Mononuclear cell (primary cell): ENCODE data around the gene PNLIP. TPM values are rescaled to one million over a fixed set of nuclear protein-coding genes. Genes with fewer than 3 reads are reported as not detected.

Source experiments
- H3K27me3 ChIP-seq: 2 replicates; pipeline ENCODE4 v1.6.0; 2011; ENCODE audit warnings: low read length, control low read depth; ENCODE audit not compliant: insufficient read depth
- H3K4me1 ChIP-seq: 2 replicates; pipeline ENCODE4 v1.5.1; 2011; ENCODE audit warnings: mild to moderate bottlenecking, low read length, control low read depth; ENCODE audit not compliant: insufficient read depth
- H3K4me3 ChIP-seq: 2 replicates; pipeline ENCODE4 v1.5.1; 2011; ENCODE audit warnings: mild to moderate bottlenecking, low read length, moderate library complexity
- H3K9me3 ChIP-seq: 2 replicates; pipeline ENCODE4 v1.5.1; 2011; ENCODE audit warnings: low read depth, mild to moderate bottlenecking, control low read depth, low read length
- total RNA-seq: library from RNA; depleted of rRNA; stranded (reverse); fragments of >200 nt; gene quantifications from one replicate; pipeline ENCODE4 v1.2.3, GENCODE V29; 2012

PNLIP gene
- total RNA-seq, 1 donor = not detected

DNA sequence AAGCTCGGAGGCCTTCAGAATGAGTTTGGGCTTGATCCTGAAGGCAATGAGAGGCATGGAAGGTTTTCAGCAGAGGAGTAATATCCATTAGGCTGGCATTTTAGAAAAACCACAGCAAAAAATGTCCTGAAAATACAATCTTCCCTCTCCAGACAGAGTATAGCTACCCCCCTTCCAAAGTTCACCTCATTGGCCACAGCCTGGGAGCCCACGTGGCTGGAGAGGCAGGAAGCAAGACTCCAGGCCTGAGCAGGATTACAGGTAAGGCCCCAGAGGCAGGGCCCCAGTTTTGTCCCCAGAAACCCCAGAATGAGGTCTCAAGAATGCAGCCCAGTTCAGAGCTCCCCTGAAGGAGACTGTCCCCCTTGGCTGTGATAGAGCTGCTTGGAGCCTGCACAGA is 50.3 kb downstream of the PNLIP start:
- H3K9me3 ChIP-seq = no peaks in the 10 kb centered on the region

DNA sequence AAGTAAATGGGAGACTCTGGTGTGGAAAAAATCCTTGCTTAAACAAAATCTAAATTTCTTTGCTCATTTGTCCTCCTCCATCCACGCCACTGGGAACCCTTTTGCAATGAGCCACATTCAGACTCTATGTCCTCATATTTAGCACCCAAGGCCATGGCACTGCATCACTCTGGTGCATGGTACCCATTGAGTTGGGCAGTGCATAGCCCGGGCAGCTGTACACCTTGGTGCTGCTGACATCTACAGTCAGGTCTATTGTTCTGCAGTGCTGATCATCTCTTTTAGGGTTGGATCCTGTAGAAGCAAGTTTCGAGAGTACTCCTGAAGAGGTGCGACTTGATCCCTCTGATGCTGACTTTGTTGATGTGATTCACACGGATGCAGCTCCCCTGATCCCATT is 51.8 kb downstream of the PNLIP start:
- Histone ChIP-seq H3K9me3 (no peaks in the 10 kb centered on the region), H3K27me3 (no peaks in the 10 kb centered on the region), H3K4me1 (no peaks in the 10 kb centered on the region), H3K4me3 (no peak overlapping the region)

More for the DNA sequence above, 50.3 kb downstream of the PNLIP start:
- Histone ChIP-seq H3K4me1 (no peaks in the 10 kb centered on the region), H3K4me3 (no peak overlapping the region), H3K27me3 (no peaks in the 10 kb centered on the region)

DNA sequence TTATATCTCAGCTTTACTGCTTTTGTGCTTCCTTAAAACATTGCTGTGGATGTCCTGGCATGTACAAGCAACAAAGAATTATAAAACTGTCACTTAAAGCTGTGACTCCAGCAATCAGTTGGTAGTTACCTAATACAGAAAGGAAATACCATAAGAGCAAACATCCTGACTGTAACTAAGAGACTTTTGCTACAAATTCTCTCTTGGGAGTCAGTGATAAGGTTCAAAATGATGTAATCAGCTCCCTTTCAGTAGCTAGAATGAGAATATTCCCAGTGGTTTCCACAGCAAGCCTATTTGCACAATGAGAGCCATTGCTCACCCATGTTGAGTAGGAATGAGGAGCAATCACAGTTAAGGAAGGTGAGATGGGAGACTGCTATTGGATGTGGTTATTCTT is 52.6 kb downstream of the PNLIP start:
- no peaks in the 10 kb centered on the region for H3K4me1 ChIP-seq
- H3K27me3 ChIP-seq = no peaks in the 10 kb centered on the region
- no peaks in the 10 kb centered on the region for H3K9me3 ChIP-seq
- no peak overlapping the region for H3K4me3 ChIP-seq

- Histone ChIP-seq H3K4me1 (no peaks in the 10 kb centered on the region), H3K27me3 (no peaks in the 10 kb centered on the region), H3K4me3 (no peak overlapping the region), H3K9me3 (no peaks in the 10 kb centered on the region)
Measured at GRCh38 chr10:116599991-116600390, 54.3 kb downstream of the PNLIP start.

DNA sequence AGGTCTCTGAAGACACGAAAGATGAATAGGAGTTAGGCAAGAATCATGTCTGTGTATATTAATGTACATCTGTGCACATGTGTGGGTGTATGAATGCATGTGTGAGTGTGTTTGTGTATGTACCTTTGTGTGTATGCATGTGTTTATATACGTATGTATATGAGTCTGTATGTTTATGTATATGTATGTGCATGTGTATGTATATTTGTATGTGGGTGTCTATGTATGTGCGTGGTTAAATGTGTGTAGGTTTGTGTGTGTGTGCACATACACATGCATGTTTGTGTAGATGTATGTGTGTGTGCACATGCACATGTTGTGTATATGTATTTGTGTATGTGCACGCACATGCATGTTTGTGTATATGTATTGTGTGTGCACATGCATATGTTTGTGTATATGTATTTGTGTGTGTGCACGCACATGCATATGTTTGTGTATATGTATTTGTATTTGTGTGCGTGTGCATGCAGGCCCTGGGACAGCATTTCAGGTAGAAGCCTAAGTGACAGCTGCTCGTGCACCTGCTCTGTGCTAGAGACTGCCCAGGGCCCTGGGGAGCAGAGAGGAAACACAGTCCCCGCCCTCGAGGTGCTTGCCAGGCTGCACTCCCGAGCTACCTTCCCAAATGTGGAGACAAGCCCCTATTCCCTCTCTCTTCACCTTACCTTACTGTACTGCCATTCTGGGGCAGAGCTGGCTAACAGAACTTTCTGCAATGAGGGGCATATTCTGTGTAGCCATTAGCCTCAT is 57.1 kb downstream of the PNLIP start:
- Histone ChIP-seq H3K4me1 (no peaks in the 10 kb centered on the region), H3K4me3 (no peak overlapping the region), H3K27me3 (no peaks in the 10 kb centered on the region), H3K9me3 (no peaks in the 10 kb centered on the region)

DNA sequence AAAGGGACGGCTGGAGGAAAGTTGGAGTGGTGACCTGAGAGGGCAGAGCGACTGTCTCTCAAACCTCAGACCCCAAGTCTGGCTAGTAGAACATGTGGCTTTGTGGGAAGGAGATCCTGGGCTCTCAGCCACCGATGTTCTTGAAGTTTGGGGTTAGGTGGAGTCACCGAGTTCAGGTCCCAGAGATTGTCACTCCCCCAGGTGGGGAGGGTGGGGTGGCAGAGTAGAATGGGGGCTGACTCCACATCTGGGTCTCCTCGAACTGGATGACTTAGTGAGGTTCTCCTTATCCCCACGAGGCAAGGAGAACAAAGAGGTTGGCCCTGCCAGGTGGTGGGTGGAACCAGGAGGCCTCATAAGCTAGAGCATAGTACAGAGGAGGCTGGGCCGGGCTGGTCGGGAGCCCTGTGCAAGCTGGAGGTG is 60.3 kb downstream of the PNLIP start:
- Histone ChIP-seq H3K4me1 (no peaks in the 10 kb centered on the region), H3K4me3 (no peak overlapping the region), H3K9me3 (no peaks in the 10 kb centered on the region), H3K27me3 (peaks cover 9% of the 10 kb centered on the region)

GRCh38 chr10:116607336-116607735 is 61.6 kb downstream of the PNLIP start:
- H3K4me3 ChIP-seq = no peak overlapping the region
- H3K27me3 ChIP-seq = peaks cover 9% of the 10 kb centered on the region
- H3K4me1 ChIP-seq = no peaks in the 10 kb centered on the region
- H3K9me3 ChIP-seq = no peaks in the 10 kb centered on the region

GRCh38 chr10:116608686-116609594 is 63.2 kb downstream of the PNLIP start:
- no peaks in the 10 kb centered on the region for H3K9me3 ChIP-seq
- peaks cover 9% of the 10 kb centered on the region for H3K27me3 ChIP-seq
- no peak overlapping the region for H3K4me3 ChIP-seq
- H3K4me1 ChIP-seq = no peaks in the 10 kb centered on the region

DNA sequence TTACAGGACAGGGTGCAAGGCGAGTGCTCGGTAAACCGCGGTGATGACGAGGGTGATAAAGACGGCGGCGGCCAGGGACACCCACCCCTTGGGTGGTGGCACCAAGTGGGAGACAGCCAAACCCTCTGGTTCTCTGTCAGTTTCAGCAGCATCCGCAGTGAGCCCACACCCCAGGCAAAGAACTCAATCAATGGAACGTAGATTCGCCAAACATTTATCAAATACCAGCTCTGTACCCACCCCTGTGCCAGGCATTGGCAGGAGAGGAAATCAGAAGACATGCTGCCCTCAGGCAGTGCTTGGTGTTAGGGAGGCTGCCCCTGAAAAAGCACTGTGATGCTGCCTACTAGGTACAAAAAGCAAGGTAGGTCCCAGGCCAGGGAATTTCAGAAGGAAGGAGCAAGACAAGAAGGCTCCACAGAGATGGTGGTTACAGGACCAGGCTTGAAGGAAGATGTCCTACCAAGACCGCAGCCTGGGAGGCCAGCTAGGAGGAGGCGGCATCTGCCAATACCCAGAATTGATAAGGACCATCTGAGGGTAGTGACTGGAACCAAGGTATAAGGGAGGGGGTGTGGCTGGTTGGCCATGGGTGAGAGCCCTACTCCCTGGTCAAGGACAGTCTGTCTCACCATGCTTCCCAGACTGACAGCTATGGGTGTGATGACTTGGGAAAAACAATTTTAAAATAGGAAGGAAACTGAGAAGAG is 64.9 kb downstream of the PNLIP start:
- no peak overlapping the region for H3K4me3 ChIP-seq
- H3K9me3 ChIP-seq = no peaks in the 10 kb centered on the region
- H3K27me3 ChIP-seq = peaks cover 9% of the 10 kb centered on the region
- H3K4me1 ChIP-seq = no peaks in the 10 kb centered on the region

GRCh38 chr10:116611153-116611545 is 65.4 kb downstream of the PNLIP start:
- Histone ChIP-seq H3K27me3 (peaks cover 9% of the 10 kb centered on the region), H3K4me1 (no peaks in the 10 kb centered on the region), H3K9me3 (no peaks in the 10 kb centered on the region), H3K4me3 (no peak overlapping the region)

DNA sequence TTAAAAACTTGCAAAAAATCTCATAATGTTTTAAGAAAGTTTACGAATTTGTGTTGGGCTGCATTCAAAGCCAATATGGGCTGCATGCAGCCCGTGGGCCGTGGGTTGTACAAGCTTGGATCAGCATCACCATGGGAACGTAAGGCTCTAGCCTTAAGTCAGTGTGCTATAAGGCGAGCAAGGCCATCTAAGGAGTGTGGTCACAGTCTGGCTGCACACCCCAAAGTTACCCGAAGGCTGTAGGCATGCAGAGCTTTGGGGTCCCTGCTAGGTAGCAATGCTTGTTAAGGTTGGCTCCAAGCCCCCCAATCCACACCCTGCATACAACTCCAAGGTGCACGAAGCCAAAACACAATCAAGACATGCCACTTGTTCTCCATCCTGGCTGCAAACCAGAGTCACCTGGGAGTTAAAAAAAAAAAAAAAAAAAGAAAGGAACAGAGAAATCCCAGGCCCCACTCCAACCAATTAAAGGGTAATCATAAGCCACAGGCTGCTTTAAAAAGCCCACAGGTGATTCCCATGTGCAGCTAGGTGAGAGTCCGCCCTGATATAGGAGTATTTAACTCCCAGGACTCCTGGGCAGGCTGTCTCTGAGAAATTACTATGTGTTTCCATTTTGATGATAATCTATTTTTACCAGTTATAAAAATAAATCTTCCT is 66.5 kb downstream of the PNLIP start:
- no peak overlapping the region for H3K4me3 ChIP-seq

DNA sequence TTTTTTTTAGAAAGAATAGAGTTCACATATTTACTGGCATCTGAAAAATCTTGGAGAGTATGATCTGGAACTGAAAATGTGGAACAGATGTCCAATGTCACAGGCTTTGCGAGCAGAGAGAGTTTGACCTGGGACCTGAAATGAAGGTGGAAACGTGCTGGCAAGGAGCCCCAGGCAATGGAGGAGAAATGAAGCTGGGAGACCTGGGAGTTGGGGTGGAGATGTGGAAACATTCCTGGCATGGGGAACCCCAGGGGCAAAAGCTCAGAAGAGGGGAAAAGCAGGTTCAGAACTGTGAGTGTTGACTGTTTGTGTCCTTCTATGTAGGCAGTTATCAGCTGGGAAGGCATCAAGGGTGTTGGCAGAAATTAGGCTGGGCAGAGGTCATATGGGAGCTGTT is 67.7 kb downstream of the PNLIP start:
- peaks cover 9% of the 10 kb centered on the region for H3K27me3 ChIP-seq
- H3K9me3 ChIP-seq = no peaks in the 10 kb centered on the region
- H3K4me3 ChIP-seq = no peak overlapping the region
- no peaks in the 10 kb centered on the region for H3K4me1 ChIP-seq

More for the DNA sequence above, 66.5 kb downstream of the PNLIP start:
- peaks cover 9% of the 10 kb centered on the region for H3K27me3 ChIP-seq
- no peaks in the 10 kb centered on the region for H3K9me3 ChIP-seq
- H3K4me1 ChIP-seq = no peaks in the 10 kb centered on the region

DNA sequence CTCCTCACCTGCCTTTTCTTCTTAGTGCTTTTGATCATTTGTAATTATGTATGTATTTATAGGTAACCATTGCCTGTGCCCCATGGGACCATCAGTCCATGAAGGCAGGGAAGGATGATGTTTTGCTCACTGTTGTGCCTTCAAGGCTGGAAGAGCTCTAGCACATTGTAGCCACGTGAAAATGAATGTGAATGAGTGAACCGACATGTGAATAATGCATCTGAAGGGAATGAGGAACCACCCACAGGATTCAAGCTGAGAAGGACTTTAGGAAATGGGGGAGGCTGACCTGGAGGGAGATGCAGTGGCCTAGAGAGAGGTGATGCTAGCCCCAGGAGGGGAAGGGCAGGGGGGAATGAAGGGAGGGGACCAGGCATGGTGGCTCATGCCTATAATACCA is 69.1 kb downstream of the PNLIP start:
- Histone ChIP-seq H3K4me3 (no peak overlapping the region), H3K9me3 (no peaks in the 10 kb centered on the region), H3K4me1 (no peaks in the 10 kb centered on the region), H3K27me3 (no peaks in the 10 kb centered on the region)

- Histone ChIP-seq H3K4me1 (no peaks in the 10 kb centered on the region), H3K9me3 (no peaks in the 10 kb centered on the region), H3K4me3 (no peak overlapping the region), H3K27me3 (no peaks in the 10 kb centered on the region)
Measured at GRCh38 chr10:116615199-116615776, 69.6 kb downstream of the PNLIP start.
